Stimulated activated CD4-positive, alpha-beta T cell treated with anti-CD3 and anti-CD28 coated beads, Interleukin-4, amount 100 ng/mL, for 1 hour (primary cell): ENCODE data around the gene LAMA1.
"Not testable (repeated sequence)": the region's sequence is repeated elsewhere in the genome, so short reads cannot be mapped to it uniquely, and the experiment has no call there.

Source experiments
- DNase-seq: peaks from one replicate; pipeline ENCODE4 v3.0.0-alpha.2; 2020

Gene LAMA1

DNA sequence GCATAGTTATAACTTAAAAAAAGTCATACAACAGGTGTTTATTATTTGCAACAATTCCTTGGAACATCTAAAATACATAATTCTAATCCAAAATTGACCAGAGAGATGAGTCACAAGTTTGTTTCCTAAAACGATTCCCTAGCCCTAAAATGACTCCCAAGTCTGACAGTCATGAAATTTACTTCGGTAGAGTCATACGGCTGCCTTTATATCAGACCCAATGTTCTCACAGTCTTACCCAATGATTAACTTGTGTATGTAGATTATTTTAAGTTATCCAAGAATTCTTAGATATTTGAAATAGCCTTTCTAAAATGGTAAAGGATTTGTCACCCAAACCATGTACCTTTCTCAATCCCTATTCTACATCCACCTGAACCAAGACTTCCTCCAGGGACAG is 174.9 kb downstream of the LAMA1 start:
- DNase-seq, result no peak

DNA sequence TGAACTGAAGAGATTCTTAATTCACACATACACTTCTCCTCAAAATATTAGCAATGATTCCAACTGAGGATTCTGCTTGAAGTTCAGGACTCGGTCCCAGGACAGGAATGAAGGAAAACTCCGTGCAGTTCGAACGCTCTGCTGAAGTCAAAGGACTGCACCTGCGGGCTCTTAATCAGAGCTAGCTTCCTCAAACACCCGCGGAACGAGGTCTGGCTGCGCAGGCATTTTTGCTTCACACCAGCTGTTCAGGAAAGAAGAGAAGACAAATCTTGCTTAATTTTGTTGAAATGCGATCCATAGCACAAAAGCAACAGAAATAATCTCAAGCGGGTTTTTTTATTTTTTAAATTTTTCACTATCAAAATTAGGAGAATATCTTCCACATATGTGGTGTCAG is 175.6 kb downstream of the LAMA1 start:
- DNase-seq, result no peak

DNA sequence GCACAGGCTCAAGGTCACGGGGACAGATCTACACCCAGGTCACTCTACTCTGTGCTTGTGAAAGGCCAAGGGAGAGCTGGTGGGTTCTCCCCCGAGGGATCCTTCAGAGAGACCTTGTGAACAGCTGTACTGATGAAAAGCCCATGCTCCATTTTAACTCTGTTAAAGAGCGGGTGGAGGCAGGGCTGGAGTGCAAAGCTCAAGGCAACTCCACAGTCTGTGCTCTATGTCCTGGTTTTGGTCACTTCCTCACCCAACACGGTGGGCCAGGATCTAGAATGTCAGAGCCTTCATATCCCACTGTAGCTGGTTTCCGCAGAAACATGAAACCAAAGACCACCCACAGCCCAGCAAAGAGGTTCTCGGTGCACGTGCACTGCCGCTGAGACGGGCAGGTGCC is 177.1 kb downstream of the LAMA1 start:
- no peak for DNase-seq

DNA sequence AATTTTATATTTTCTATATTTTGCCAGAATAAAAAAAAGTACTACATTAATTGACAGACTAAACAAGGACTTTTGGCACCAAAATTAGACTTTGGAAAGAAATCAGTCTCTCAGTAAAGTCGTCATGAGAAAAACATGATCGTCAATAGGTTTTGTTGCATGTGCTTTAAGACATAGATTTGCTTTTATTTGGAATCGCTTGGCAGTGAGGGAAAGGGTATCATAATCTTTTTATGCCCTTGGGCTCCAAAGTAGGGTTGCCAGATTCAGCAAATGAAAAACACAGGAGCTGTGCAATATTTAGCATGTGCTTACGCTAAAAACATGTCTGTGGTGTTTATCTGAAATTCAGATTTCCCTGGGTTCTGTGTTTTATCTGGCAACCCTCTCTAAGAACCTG is 177.6 kb downstream of the LAMA1 start:
- no peak for DNase-seq

DNA sequence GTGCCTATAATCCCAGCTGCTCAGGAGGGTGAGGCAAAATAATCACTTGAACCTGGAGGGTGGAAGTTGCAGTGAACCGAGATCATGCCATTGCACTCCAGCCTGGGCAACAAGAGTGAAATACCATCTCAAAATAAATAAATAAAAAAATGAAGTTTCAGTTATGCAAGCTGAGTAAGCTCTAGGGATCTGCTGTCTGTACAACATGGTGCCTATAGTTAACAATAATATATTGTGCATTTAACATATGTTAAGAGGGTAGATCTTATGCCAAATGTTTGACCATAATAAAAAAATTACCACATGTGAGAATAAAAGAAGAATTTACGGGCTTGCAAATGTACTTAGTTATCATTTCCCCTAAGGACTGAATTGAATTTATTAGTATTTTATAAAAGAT is 179.2 kb downstream of the LAMA1 start:
- DNase-seq, result not testable (repeated sequence)

DNA sequence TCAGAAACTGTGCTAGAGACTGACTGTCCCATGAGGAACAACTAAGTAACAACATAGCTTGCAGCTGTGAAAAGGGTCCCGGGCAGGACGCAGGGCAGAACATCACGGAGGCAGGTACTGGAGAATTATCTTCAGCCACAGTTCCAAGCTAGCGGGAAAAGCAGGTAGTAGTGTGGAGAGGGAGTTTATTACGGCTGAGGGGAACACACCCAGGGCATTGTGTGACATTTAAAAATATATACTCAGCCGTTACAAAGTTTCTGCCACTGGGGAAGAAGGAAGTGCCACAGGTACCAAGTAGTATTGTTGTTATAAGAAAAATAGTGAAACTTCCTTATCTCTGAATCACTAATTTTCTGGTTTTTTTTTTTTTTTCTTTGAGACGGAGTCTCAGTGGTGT is 179.6 kb downstream of the LAMA1 start:
- no peak for DNase-seq

DNA sequence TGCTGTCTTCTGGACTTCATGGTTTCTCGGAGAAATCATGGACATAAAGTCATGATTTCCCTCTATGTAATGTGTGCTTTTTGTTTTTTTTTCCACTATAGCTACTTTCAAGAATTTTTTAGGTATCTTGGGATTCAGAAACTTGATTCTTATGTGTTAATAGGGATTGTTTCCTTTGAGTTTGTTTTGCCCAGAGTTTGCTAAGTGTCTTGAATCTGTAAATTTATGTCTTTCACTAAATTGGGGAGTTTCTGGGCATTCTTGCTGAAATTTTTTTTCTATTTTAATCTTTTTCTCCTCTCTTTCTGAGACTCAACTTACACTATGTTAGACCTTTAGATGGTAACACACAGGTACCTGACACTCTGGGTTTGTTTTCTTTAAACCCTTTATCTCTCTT is 182.7 kb downstream of the LAMA1 start:
- DNase-seq, result no peak

DNA sequence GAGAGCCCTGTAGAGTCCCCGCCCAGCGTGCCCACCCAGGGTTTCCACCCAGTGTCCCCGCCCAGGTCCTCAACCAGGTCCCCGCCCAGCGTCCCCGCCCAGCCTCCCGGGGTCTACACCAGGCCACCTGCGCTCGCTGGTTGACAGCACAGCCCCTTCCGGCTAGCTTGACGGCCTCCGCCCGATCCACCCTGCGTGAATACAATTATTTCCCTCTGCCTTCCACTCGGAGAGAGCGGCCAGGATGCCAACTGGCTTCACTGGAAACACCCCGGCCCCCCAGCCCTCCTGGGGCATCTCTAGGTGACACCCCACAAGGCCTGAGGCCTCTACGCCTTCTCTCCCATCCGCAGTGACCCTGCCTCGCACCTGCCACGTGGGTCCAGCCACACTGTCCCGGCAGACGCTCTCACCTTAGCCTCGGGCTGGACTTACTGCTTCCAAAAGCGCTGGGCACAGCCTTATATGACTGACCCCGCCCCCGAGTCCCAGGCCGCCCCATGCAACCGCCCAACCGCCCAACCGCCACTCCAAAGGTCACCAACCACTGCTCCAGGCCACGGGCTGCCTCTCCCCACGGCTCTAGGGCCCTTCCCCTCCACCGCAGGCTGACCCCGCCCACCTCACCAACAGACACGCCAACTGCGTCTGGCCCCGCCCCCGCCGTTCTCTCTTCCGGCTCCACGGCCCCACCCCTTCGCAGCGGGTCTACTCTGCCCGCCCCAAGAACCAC is 188.1 kb downstream of the LAMA1 start:
- no peak for DNase-seq

DNA sequence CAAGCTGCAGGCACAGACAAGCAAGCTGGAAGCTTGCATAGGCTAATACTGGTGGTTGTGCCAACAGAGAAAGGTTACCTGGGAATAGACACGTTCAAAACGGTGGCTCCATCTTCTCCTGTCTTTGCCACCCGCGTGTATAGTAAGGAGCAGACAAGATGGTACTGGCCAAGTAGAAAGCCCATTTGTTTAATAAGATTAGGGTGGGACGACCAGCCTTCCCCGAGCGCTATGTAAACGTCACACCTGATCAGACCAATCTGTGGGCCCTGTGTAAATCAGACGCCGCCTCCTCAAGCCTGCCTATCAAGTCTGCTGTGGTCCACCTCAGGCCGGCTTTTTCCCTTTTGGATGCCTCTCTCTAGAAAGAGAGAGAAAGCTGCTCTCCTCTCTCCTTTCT is 189.2 kb downstream of the LAMA1 start:
- DNase-seq, result no peak

DNA sequence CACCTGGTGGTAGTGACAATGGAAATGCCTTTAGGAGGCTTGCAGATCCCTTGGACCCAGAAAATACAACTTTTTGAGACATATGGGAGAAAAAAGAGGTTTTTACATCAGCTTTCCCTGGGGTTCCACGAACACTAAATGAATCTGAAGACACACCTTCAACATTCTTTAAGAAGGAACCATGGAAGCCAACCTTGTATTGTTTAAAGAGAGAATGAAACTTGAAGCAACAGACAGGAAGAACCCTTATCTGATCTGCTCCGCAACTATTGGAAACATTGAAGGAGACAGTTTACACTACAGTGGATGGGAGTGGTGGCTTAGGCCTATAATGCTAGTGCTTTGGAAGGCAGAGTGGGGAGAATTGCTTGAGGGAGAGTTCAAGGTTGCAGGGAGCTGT is 190.4 kb downstream of the LAMA1 start:
- DNase-seq, result no peak

DNA sequence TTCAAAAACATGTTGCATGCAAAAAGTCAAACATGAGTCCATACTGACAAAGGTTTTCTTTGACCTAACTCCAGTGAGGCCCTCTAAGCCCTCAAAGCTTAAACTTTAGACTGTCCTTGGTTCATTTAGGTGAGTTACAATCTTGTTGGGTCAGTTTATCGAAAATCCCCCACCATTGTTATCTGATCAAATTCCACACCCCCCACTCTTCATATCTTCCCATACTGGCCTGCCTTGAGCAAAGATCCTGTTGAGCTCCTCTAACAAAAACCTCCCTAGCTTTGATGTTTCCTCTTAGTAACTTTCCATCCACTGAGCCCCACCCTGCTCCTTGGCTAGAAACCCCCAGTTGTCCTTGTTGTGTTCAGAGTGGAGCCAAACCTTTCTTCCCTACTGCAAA is 194.4 kb downstream of the LAMA1 start:
- no peak for DNase-seq

DNA sequence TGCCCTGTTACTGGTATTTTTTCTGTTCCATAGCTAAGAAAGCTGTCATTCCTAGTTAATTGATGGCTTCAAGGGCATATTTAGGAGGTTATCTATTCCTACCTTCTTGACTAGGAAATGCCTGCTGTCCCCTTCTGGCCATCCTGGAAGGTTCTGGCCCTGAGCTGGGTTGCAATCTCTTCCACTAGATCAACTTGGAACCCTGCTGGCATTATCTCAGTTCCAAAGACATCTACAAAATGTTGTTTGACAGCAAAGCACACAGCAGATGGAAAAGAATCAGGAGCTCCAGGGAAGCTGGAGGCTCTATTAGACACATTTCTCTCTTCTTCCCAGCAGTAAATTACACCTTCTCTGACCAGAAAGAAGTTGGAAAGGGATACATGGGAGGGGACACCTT is 196.0 kb downstream of the LAMA1 start:
- DNase-seq, result no peak

DNA sequence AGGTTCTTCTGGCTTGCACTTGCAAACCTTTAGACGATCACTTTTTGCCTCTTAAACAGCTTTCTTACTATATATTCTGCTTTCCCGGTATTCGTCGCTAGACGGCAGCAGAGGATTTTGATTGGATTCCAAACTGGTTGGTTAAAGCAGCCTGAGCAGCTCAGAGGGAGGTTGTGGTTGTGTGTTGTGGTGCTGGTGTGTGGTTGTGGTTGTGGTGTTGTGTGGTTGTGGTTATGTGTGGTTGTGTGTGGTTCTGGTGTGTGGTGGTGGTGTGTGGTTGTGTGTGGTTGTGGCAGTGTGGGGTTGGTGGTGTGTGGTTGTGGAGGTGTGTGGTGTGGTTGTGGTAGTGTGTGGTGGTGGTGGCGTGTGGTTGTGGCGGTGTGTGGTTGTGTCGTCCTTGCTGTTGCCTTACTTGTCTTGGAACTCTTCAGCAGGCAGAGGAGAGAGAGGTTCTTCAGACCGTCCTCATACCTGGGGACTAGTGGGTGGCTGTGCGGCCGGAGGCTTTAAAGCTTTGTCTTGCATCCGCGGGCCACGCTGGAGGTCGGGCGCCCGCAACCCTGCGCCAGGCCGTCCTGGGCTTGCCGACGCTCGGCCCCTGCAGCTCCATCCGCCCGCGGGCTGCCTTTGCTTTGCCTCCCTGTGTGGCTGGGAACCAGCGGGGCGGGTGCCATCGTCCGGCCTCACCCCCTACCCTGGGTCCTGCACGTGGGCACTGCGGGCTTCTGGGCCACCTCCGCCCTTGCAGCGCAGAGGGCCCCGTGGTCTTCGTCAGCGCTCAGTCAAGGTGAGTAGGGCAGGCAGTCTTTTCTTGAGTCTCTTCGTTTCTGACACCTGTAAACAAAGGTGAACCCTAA is 197.3 kb downstream of the LAMA1 start:
- DNase-seq, result no peak

DNA sequence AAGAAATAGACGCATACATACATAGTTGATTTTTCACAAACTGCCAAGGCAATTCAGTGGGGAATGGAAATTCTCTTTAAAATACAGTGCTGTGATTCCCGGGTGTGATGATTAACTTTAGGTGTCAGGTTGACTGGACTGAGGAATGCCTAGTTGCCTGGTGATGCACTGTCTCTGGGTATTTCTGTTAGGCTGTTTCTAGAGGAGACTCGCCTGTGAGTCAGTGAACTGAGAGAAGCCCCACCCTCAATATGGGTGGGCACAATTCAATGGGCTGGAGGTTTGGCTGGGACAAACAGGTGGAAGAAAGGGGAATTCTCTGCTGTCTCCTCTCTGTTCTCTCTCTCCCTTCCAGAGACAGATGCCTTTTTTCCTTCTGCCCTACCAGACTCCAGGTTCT is 200.5 kb downstream of the LAMA1 start:
- DNase-seq, result no peak

DNA sequence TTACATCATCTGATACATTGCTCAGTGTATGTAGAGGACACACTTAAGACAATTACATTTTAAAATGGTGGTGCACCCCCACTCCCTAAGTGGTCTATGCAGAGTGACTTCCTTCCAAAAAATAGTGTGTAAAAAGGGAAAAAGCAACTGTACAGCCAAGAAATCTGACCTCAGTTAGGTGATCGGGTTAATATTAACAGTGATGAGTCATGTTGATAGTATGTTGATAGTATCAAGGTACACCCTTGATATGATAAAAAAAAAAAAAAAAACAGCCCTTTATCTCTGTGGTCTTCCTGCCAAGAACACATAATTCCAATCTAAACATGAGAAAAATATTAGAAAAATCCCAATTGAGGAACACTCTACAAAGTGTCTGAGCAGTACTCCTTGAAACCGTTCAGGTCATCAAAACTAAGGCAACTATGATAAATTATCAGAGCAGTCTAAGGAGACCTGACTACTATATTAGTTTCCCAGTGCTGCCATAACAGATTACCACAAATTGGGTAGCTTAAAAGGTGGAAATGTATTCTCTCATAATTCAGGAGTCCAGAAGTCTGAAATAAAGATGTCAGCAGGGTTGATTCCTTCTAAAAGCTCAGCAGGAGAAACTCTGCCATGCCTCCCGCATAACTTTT is 216.2 kb downstream of the LAMA1 start:
- no peak for DNase-seq

DNA sequence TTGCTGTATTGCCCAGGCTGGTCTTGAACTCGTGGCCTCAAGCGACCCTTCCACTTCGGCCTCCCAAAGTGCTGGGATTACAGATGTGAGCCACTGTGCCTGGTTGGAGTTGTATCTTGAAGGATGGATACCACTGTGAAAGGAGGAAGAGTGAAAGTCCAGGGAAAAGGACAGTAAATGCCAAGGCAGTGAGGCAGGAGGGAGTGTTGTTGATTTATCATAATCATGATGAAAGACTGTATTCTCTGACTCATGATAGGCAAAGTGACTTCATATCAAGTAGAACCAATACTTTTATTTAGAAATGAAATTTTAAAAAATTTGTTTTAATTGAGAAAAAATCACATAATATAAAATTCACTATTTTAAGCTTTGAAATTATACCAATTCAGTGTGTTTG is 225.8 kb downstream of the LAMA1 start:
- no peak for DNase-seq
